WTC11 (cell line): ENCODE measurements around the gene RNF121. TPM values are rescaled to one million over a fixed set of nuclear protein-coding genes. Genes with fewer than 3 reads are reported as not detected.
A peak's percentile ranks its signal among the peaks of the same experiment; 100 is the strongest.

Experiments
- ATAC-seq: fragments of 200-7000 bp; cut with Tn5 transposase; 2 replicates; pipeline ENCODE4 v1.10.0; 2021; ENCODE audit warnings: mild to moderate bottlenecking, moderate library complexity
- CTCF ChIA-PET: fragments of 300-600 bp; sonication (Branson Sonifier 250); formaldehyde crosslinking; loops from one replicate; lab custom pipeline; 2021; ENCODE audit warnings: antibody characterized with exemption; lab: Charles Lee
- POLR2A ChIA-PET: fragments of 350-600 bp; sonication (Branson Sonifier 250); formaldehyde crosslinking; loops from one replicate; lab custom pipeline; 2021; ENCODE audit warnings: antibody characterized with exemption; lab: Charles Lee
- DNase-seq: peaks from one replicate; pipeline ENCODE4 v3.0.0; 2021; ENCODE audit warnings: low spot score
- H3K27ac Mint-ChIP-seq: 2 replicates; pipeline ENCODE4 v1.8.0; 2021; ENCODE audit warnings: mixed read lengths
- H3K27me3 Mint-ChIP-seq: 2 replicates; pipeline ENCODE4 v1.8.0; 2021; ENCODE audit warnings: low read depth, mild to moderate bottlenecking, moderate library complexity, mixed read lengths
- H3K36me3 Mint-ChIP-seq: 2 replicates; pipeline ENCODE4 v1.8.0; 2021; ENCODE audit warnings: mixed read lengths
- H3K4me1 Mint-ChIP-seq: 2 replicates; pipeline ENCODE4 v1.8.0; 2022; ENCODE audit warnings: mixed read lengths
- H3K4me3 Mint-ChIP-seq: 2 replicates; pipeline ENCODE4 v1.8.0; 2021; ENCODE audit warnings: mild to moderate bottlenecking, moderate library complexity, mixed read lengths
- H3K9me3 Mint-ChIP-seq: 2 replicates; pipeline ENCODE4 v1.8.0; 2021; ENCODE audit warnings: mixed read lengths
- CREB1 ChIP-seq: sonication (generic); formaldehyde crosslinking; IDR thresholded peaks from 2 replicates; pipeline ENCODE4 v1.8.0; 2023; ENCODE audit warnings: mild to moderate bottlenecking, missing genetic modification reagents
- CREM ChIP-seq: sonication (generic); formaldehyde crosslinking; IDR thresholded peaks from 2 replicates; pipeline ENCODE4 v1.8.1; 2022; ENCODE audit warnings: mild to moderate bottlenecking, missing genetic modification reagents, moderate library complexity
- E2F5 ChIP-seq: sonication (generic); formaldehyde crosslinking; IDR thresholded peaks from 2 replicates; pipeline ENCODE4 v1.8.1; 2022; ENCODE audit warnings: mild to moderate bottlenecking, moderate library complexity, missing genetic modification reagents
- FOXJ3 ChIP-seq: sonication (generic); formaldehyde crosslinking; IDR thresholded peaks from 2 replicates; pipeline ENCODE4 v1.9.0; 2021; ENCODE audit warnings: missing genetic modification reagents, mild to moderate bottlenecking, borderline replicate concordance
- FOXP1 ChIP-seq: sonication (generic); formaldehyde crosslinking; IDR thresholded peaks from 2 replicates; pipeline ENCODE4 v1.8.0; 2022; ENCODE audit warnings: missing genetic modification reagents, mild to moderate bottlenecking, moderate library complexity, borderline replicate concordance
- GTF2I ChIP-seq: fragments of 250-450 bp; sonication (Bioruptor Pico); conservative IDR thresholded peaks from 2 replicates; pipeline ENCODE4 v1.4.0; 2021; ENCODE audit warnings: mild to moderate bottlenecking
- MXD4 ChIP-seq: fragments of 250-450 bp; sonication (Bioruptor Pico); IDR thresholded peaks from 2 replicates; pipeline ENCODE4 v1.8.0; 2021; ENCODE audit warnings: mild to moderate bottlenecking, moderate library complexity, borderline replicate concordance
- NFATC4 ChIP-seq: fragments of 250-450 bp; sonication (Bioruptor Pico); IDR thresholded peaks from 2 replicates; pipeline ENCODE4 v1.9.0; 2021; ENCODE audit warnings: mild to moderate bottlenecking
- NR1H2 ChIP-seq: sonication (generic); formaldehyde crosslinking; IDR thresholded peaks from 2 replicates; pipeline ENCODE4 v1.9.0; 2021; ENCODE audit warnings: mild to moderate bottlenecking, moderate library complexity, missing genetic modification reagents
- NR2C2 ChIP-seq: sonication (generic); formaldehyde crosslinking; IDR thresholded peaks from 2 replicates; pipeline ENCODE4 v1.8.0; 2022; ENCODE audit warnings: mild to moderate bottlenecking, missing genetic modification reagents
- TCF7 ChIP-seq: sonication (generic); formaldehyde crosslinking; IDR thresholded peaks from 2 replicates; pipeline ENCODE4 v1.8.0; 2022; ENCODE audit warnings: mild to moderate bottlenecking, low read depth, missing genetic modification reagents, moderate library complexity
- ZBTB43 ChIP-seq: sonication (generic); formaldehyde crosslinking; IDR thresholded peaks from 2 replicates; pipeline ENCODE4 v1.8.1; 2023; ENCODE audit warnings: mild to moderate bottlenecking, missing genetic modification reagents
- ZNF232 ChIP-seq: sonication (generic); formaldehyde crosslinking; IDR thresholded peaks from 2 replicates; pipeline ENCODE4 v1.8.0; 2022; ENCODE audit warnings: mild to moderate bottlenecking, missing genetic modification reagents
- ZNF396 ChIP-seq: fragments of 250-450 bp; sonication (Bioruptor Pico); IDR thresholded peaks from 2 replicates; pipeline ENCODE4 v1.8.0; 2021; ENCODE audit warnings: mild to moderate bottlenecking, moderate library complexity, borderline replicate concordance
- ZNF416 ChIP-seq: fragments of 250-450 bp; sonication (Bioruptor Pico); IDR thresholded peaks from 2 replicates; pipeline ENCODE4 v1.9.0; 2021; ENCODE audit warnings: mild to moderate bottlenecking, inconsistent platforms
- ZNF532 ChIP-seq: fragments of 250-450 bp; sonication (Bioruptor Pico); IDR thresholded peaks from 2 replicates; pipeline ENCODE4 v1.9.0; 2021; ENCODE audit warnings: mild to moderate bottlenecking, borderline replicate concordance
- total RNA-seq: library from RNA; stranded (reverse); gene quantifications from 3 replicates; pipeline ENCODE4 v1.2.3, GENCODE V29; 2021
- TF ChIP-seq, protein P1 (sequence below): fragments of 250-450 bp; sonication (Bioruptor Pico); IDR thresholded peaks from 2 replicates; pipeline ENCODE4 v1.8.0; 2021; ENCODE audit warnings: mild to moderate bottlenecking
- TF ChIP-seq, protein P2 (sequence below): sonication (generic); formaldehyde crosslinking; IDR thresholded peaks from 2 replicates; pipeline ENCODE4 v1.8.1; 2022; ENCODE audit warnings: missing genetic modification reagents, borderline replicate concordance

Gene RNF121
- total RNA-seq, 1 experiment from 2014 or later = 40.2 TPM

DNA sequence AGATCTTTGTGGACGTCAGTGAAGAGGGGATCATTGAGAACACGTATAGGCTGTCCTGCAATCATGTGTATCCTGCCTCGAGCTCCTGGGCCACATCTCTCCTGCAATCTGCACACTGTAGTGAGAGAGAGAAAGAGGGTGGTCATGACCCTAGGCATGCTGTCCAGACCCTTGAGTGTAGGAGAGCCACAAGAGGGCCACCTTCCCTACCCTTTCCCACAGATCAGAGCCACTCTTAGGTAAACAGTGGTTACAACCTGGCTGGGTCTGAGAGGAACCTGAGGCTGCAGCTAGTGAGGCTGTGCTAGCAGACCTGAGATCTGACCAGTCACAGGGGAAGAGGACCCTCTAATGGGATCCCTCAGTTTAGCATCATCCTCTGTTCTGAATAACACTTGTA is 65.9 kb downstream of the RNF121 start:
- CTCF ChIA-PET = interaction anchor here (0.9 to 1.2 kb wide), 3 partner anchors 31 to 149 kb away, joined by 3 to 4 read pairs (median 4); no protein-coding TSS in a partner anchor
- H3K4me1 Mint-ChIP-seq = no peaks in the 10 kb centered on the region

GRCh38 chr11:71995726-71996291 is 67.0 kb downstream of the RNF121 start:
- POLR2A ChIA-PET = no interaction called here
- Mint-ChIP-seq H3K36me3 (peaks cover 15% of the 10 kb centered on the region), H3K27me3 (no peaks in the 10 kb centered on the region), H3K4me3 (no peak overlapping the region), H3K4me1 (no peaks in the 10 kb centered on the region), H3K9me3 (no peaks in the 10 kb centered on the region), H3K27ac (no peak overlapping the region)
- CTCF ChIA-PET = interaction anchor here (0.9 to 1.1 kb wide), 2 partner anchors 30 to 95 kb away, joined by 3 to 4 read pairs; no protein-coding TSS in a partner anchor
- DNase-seq = no peak
- TF ChIP-seq CREB1 (CRISPR knock-in tag) (no peak), ZNF396 (CRISPR knock-in tag) (no peak), FOXP1 (CRISPR knock-in tag) (no peak), CREM (CRISPR knock-in tag) (no peak), E2F5 (CRISPR knock-in tag) (no peak), NR2C2 (CRISPR knock-in tag) (no peak), GTF2I (CRISPR knock-in tag) (no peak), ZBTB43 (CRISPR knock-in tag) (no peak), ZNF416 (CRISPR knock-in tag) (no peak), FOXJ3 (CRISPR knock-in tag) (no peak), NR1H2 (no peak), NFATC4 (no peak), TCF7 (CRISPR knock-in tag) (no peak), ZNF232 (no peak)
- TF ChIP-seq, protein P1, sequence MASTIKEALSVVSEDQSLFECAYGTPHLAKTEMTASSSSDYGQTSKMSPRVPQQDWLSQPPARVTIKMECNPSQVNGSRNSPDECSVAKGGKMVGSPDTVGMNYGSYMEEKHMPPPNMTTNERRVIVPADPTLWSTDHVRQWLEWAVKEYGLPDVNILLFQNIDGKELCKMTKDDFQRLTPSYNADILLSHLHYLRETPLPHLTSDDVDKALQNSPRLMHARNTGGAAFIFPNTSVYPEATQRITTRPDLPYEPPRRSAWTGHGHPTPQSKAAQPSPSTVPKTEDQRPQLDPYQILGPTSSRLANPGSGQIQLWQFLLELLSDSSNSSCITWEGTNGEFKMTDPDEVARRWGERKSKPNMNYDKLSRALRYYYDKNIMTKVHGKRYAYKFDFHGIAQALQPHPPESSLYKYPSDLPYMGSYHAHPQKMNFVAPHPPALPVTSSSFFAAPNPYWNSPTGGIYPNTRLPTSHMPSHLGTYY (CRISPR knock-in tag) = no peak
- TF ChIP-seq, protein P2, sequence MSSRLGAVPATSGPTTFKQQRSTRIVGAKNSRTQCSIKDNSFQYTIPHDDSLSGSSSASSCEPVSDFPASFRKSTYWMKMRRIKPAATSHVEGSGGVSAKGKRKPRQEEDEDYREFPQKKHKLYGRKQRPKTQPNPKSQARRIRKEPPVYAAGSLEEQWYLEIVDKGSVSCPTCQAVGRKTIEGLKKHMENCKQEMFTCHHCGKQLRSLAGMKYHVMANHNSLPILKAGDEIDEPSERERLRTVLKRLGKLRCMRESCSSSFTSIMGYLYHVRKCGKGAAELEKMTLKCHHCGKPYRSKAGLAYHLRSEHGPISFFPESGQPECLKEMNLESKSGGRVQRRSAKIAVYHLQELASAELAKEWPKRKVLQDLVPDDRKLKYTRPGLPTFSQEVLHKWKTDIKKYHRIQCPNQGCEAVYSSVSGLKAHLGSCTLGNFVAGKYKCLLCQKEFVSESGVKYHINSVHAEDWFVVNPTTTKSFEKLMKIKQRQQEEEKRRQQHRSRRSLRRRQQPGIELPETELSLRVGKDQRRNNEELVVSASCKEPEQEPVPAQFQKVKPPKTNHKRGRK (CRISPR knock-in tag) = no peak
- no peak for ATAC-seq

More for the DNA sequence above, 65.9 kb downstream of the RNF121 start:
- no peak overlapping the region for H3K4me3 Mint-ChIP-seq
- peak; percentile 58 for ATAC-seq
- H3K36me3 Mint-ChIP-seq = peaks cover 19% of the 10 kb centered on the region
- POLR2A ChIA-PET = no interaction called here
- no peak for TF ChIP-seq ZNF532 (CRISPR knock-in tag)
- TF ChIP-seq MXD4 = no peak
- no peaks in the 10 kb centered on the region for H3K9me3 Mint-ChIP-seq
- no peaks in the 10 kb centered on the region for H3K27me3 Mint-ChIP-seq
- DNase-seq = no peak
- H3K27ac Mint-ChIP-seq = no peak overlapping the region
